ENCODE measurements around the gene HTATSF1.

The HTATSF1 gene

DNA sequence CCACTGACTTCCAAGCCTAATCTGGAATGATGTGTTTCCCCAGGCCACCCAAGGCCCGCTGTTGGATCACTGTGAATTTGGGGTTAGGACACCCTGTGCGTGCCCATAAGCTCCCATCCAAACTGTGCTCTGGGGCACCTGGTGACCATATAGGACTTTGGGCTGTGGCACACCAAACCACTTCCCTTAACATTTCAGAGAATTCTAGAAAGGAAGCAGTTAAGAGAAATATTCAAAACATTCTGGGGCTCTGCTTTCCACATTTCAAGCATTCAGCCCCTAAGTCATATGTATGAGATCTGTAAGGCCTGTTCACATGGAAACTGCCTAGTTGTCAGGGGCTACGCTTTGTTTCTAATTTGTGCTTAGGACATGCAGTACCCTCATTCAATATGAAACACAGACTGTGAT lies 49.0 kb downstream of the HTATSF1 start:
- TF ChIP-seq CTCF (conservative IDR thresholded peaks at IDR 0.05) = no peak
- TF ChIP-seq ZFX (IDR thresholded peaks at IDR 0.05) = no peak
- no peak overlapping the region for H3K27ac ChIP-seq

DNA sequence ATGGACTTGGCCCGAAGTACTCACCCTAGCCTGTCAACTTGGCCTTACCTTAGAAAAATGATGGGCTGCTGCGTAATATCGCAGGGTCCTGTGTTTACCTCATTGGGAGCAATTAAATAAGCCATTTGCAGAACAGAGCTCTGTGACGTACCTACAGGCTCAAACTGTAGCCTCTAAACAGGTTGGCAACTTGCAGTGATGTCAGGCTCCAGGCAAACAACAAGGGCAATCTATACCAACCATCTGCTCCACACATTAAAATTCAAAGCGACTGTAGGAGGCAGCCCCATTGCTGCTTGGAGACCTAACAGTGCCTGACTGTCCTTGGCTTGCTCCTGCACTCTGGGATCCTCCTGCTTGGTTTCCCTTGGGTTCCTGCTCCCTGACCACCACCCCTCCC lies 51.8 kb downstream of the HTATSF1 start:
- TF ChIP-seq ZFX (IDR thresholded peaks at IDR 0.05) (no peak), CTCF (conservative IDR thresholded peaks at IDR 0.05) (no peak)
- no peak overlapping the region for H3K27ac ChIP-seq

GRCh38 chrX:136551410-136551809 lies 54.0 kb downstream of the HTATSF1 start:
- H3K27ac ChIP-seq = no peak overlapping the region
- TF ChIP-seq ZFX (IDR thresholded peaks at IDR 0.05) = no peak
- TF ChIP-seq CTCF (conservative IDR thresholded peaks at IDR 0.05) = no peak

GRCh38 chrX:136555694-136556093 lies 58.3 kb downstream of the HTATSF1 start:
- no peak for TF ChIP-seq ZFX (IDR thresholded peaks at IDR 0.05)
- no peak for TF ChIP-seq CTCF (conservative IDR thresholded peaks at IDR 0.05)
- H3K27ac ChIP-seq = no peak overlapping the region
